Measurements from ENCODE around the gene PIPOX.

The PIPOX gene

DNA sequence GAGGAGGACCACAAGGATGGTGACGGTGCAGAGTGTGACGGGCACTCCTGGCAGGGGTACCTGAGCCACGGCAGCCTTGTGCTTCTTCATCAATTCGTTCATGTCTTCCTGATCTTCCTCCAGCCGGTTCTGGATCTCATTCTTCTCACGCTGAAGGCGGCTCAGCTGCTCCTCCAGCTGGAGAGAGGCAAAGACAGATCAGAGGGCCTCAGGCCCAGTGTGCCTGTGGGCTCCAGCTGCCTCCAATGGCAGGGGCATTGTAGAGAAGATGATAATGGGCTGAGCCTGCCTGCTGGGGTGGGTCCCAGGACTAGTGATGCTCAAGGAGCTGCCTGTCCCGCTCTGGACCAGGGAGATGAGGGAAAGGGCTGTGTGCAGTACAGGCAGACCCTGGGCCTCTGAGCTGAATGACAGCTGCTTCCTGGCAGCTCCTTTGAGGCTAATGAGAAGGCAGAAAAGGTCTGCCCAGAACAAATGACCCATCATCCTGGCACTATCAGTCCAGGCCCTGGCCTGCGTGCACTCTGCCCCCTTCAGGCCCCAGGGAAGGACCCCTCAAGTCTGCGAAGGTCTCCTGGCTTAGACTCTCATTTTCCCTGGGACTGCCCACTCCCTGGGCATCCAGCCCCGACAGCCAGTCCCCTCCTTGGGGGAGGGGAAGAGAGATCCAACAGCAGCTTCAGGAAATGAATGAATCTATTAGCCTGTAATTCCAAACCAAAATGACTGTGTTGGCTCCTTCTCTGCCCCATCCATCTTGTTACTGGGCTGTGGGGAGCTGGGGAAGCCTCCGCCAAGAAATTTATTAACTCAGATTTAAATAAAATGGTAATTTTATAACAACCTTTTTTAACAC lies 48.0 kb downstream of the PIPOX start:
- CTCF ChIA-PET = interaction anchor here (0.7 to 3.7 kb wide), 12 partner anchors 10 to 126 kb away, joined by 3 to 21 read pairs (median 4); no protein-coding TSS in a partner anchor
- DNase-seq = no peak
- Histone ChIP-seq H3K27me3 (replicated peaks in 2 of 5; ENCODE audit: control insufficient read depth in 4 of 5, insufficient read depth in 5 of 5, low read length in 4 of 5) (no peaks in the 10 kb centered on the region), H3K4me3 (ENCODE audit: control insufficient read depth in 1 of 7, extremely low read depth in 1 of 7, insufficient read depth in 4 of 7, low read depth in 2 of 7, low read length in 6 of 7) (no peak overlapping the region), H3K36me3 (ENCODE audit: control insufficient read depth in 4 of 4, insufficient read depth in 4 of 4, low read length in 3 of 4) (peaks cover 30 to 96% (median 81%) of the 10 kb centered on the region in 4 experiments), H3K9me3 (ENCODE audit: control extremely low read depth in 1 of 5, control insufficient read depth in 4 of 5, insufficient read depth in 2 of 5, low read depth in 1 of 5, low read length in 4 of 5) (no peaks in the 10 kb centered on the region), H3K4me1 (ENCODE audit: control extremely low read depth in 1 of 4, control insufficient read depth in 4 of 4, insufficient read depth in 4 of 4, low read length in 3 of 4) (no peaks in the 10 kb centered on the region), H3K27ac (ENCODE audit: insufficient read depth in 1 of 2, low read depth in 1 of 2, low read length in 2 of 2, poor library complexity in 1 of 2, severe bottlenecking in 2 of 2) (peak overlapping the region in 1 of 2 experiments; percentile 39)
- 100% methylated on average over 5 of the region's 12 CpGs for WGBS (ENCODE audit: insufficient coverage)
- POLR2A ChIA-PET = no interaction called here

GRCh38 chr17:29091606-29092289 lies 48.8 kb downstream of the PIPOX start:
- Histone ChIP-seq H3K9me3 (ENCODE audit: control extremely low read depth in 1 of 5, control insufficient read depth in 4 of 5, insufficient read depth in 2 of 5, low read depth in 1 of 5, low read length in 4 of 5) (no peaks in the 10 kb centered on the region), H3K4me3 (ENCODE audit: control insufficient read depth in 1 of 7, extremely low read depth in 1 of 7, insufficient read depth in 4 of 7, low read depth in 2 of 7, low read length in 6 of 7) (no peak overlapping the region), H3K27me3 (replicated peaks in 2 of 5; ENCODE audit: control insufficient read depth in 4 of 5, insufficient read depth in 5 of 5, low read length in 4 of 5) (no peaks in the 10 kb centered on the region), H3K27ac (ENCODE audit: insufficient read depth in 1 of 2, low read depth in 1 of 2, low read length in 2 of 2, poor library complexity in 1 of 2, severe bottlenecking in 2 of 2) (peak overlapping the region in 1 of 2 experiments; percentile 49), H3K36me3 (ENCODE audit: control insufficient read depth in 4 of 4, insufficient read depth in 4 of 4, low read length in 3 of 4) (peaks cover 30 to 96% (median 81%) of the 10 kb centered on the region in 4 experiments), H3K4me1 (ENCODE audit: control extremely low read depth in 1 of 4, control insufficient read depth in 4 of 4, insufficient read depth in 4 of 4, low read length in 3 of 4) (no peaks in the 10 kb centered on the region)
- 76% methylated on average over 9 of the region's 13 CpGs for WGBS (ENCODE audit: insufficient coverage)
- POLR2A ChIA-PET = no interaction called here
- peak in 2 of 3 donors; percentile 31 to 51 for DNase-seq
- CTCF ChIA-PET = interaction anchor here (1.1 to 3.7 kb wide), 9 partner anchors 10 to 127 kb away, joined by 3 to 21 read pairs (median 5); no protein-coding TSS in a partner anchor

GRCh38 chr17:29093090-29093871 lies 50.3 kb downstream of the PIPOX start:
- no peak for DNase-seq
- no peaks in the 10 kb centered on the region for H3K9me3 ChIP-seq (ENCODE audit: control extremely low read depth in 1 of 5, control insufficient read depth in 4 of 5, insufficient read depth in 2 of 5, low read depth in 1 of 5, low read length in 4 of 5)
- POLR2A ChIA-PET = interaction anchor here (0.5 kb wide), 1 partner anchor 52 kb away, joined by 3 read pairs; no protein-coding TSS in a partner anchor
- H3K36me3 ChIP-seq (ENCODE audit: control insufficient read depth in 4 of 4, insufficient read depth in 4 of 4, low read length in 3 of 4) = peaks cover 35 to 98% (median 90%) of the 10 kb centered on the region in 4 experiments
- 99% methylated on average over 16 of the region's 20 CpGs for whole genome bisulfite sequencing (ENCODE audit: insufficient coverage)
- no peaks in the 10 kb centered on the region for H3K27me3 ChIP-seq (replicated peaks in 2 of 5; ENCODE audit: control insufficient read depth in 4 of 5, insufficient read depth in 5 of 5, low read length in 4 of 5)
- no peaks in the 10 kb centered on the region for H3K4me1 ChIP-seq (ENCODE audit: control extremely low read depth in 1 of 4, control insufficient read depth in 4 of 4, insufficient read depth in 4 of 4, low read length in 3 of 4)
- no peak overlapping the region for H3K4me3 ChIP-seq (ENCODE audit: control insufficient read depth in 1 of 7, extremely low read depth in 1 of 7, insufficient read depth in 4 of 7, low read depth in 2 of 7, low read length in 6 of 7)
- CTCF ChIA-PET = interaction anchor here (1.1 to 3.7 kb wide), 9 partner anchors 9 to 128 kb away, joined by 3 to 21 read pairs (median 5); no protein-coding TSS in a partner anchor
- no peak overlapping the region for H3K27ac ChIP-seq (ENCODE audit: insufficient read depth in 1 of 2, low read depth in 1 of 2, low read length in 2 of 2, poor library complexity in 1 of 2, severe bottlenecking in 2 of 2)

DNA sequence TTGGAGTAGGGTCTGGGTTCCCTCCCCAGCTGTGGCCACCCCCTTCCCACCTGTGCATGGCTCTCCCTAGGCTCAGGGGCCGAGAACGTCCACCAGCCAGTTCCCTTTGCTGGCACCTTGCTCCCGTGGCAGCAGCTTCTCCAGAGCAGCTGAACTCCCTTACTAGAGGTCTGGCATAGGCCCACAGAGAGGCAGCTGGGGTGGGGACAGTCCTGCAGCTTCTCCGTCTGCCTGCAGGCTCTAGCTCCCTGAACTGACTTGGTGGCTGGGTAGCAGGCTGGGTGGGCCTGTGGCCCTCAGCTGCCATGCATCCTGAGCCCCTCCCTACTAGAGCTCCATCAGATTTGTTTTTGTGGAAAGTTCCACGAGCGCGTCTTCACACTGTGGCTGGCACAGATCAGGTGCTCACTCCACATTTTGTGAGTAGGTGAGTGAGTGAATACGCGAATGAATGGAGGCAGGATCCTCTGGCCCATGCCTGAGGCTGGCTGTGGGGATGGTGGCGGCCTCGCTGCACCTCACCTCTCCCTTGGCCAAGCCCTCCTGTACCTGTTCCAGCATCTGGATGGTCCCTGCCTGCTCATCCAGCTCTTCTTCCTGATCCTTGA lies 51.3 kb downstream of the PIPOX start:
- CTCF ChIA-PET = interaction anchor here (1.0 to 1.7 kb wide), 4 partner anchors 15 to 25 kb away, joined by 3 to 5 read pairs (median 4); no protein-coding TSS in a partner anchor
- Histone ChIP-seq H3K36me3 (ENCODE audit: control insufficient read depth in 4 of 4, insufficient read depth in 4 of 4, low read length in 3 of 4) (peaks cover 32 to 100% (median 95%) of the 10 kb centered on the region in 4 experiments), H3K27me3 (replicated peaks in 2 of 5; ENCODE audit: control insufficient read depth in 4 of 5, insufficient read depth in 5 of 5, low read length in 4 of 5) (no peaks in the 10 kb centered on the region), H3K4me3 (ENCODE audit: control insufficient read depth in 1 of 7, extremely low read depth in 1 of 7, insufficient read depth in 4 of 7, low read depth in 2 of 7, low read length in 6 of 7) (no peak overlapping the region), H3K4me1 (ENCODE audit: control extremely low read depth in 1 of 4, control insufficient read depth in 4 of 4, insufficient read depth in 4 of 4, low read length in 3 of 4) (no peaks in the 10 kb centered on the region), H3K9me3 (ENCODE audit: control extremely low read depth in 1 of 5, control insufficient read depth in 4 of 5, insufficient read depth in 2 of 5, low read depth in 1 of 5, low read length in 4 of 5) (no peaks in the 10 kb centered on the region), H3K27ac (ENCODE audit: insufficient read depth in 1 of 2, low read depth in 1 of 2, low read length in 2 of 2, poor library complexity in 1 of 2, severe bottlenecking in 2 of 2) (no peak overlapping the region)
- DNase-seq = no peak
- 93% methylated on average over 10 of the region's 11 CpGs for WGBS (ENCODE audit: insufficient coverage)
- POLR2A ChIA-PET = interaction anchor here (0.5 kb wide), 1 partner anchor 52 kb away, joined by 3 read pairs; no protein-coding TSS in a partner anchor

GRCh38 chr17:29095439-29095838 lies 52.5 kb downstream of the PIPOX start:
- no peak overlapping the region for H3K4me3 ChIP-seq (ENCODE audit: control insufficient read depth in 1 of 7, extremely low read depth in 1 of 7, insufficient read depth in 4 of 7, low read depth in 2 of 7, low read length in 6 of 7)
- no peaks in the 10 kb centered on the region for H3K9me3 ChIP-seq (ENCODE audit: control extremely low read depth in 1 of 5, control insufficient read depth in 4 of 5, insufficient read depth in 2 of 5, low read depth in 1 of 5, low read length in 4 of 5)
- no peaks in the 10 kb centered on the region for H3K4me1 ChIP-seq (ENCODE audit: control extremely low read depth in 1 of 4, control insufficient read depth in 4 of 4, insufficient read depth in 4 of 4, low read length in 3 of 4)
- ChIA-PET CTCF (interaction anchor here (0.8 to 1.3 kb wide), 4 partner anchors 14 to 130 kb away, joined by 3 read pairs; no protein-coding TSS in a partner anchor), POLR2A (no interaction called here)
- peaks cover 29 to 100% (median 95%) of the 10 kb centered on the region in 4 experiments for H3K36me3 ChIP-seq (ENCODE audit: control insufficient read depth in 4 of 4, insufficient read depth in 4 of 4, low read length in 3 of 4)
- H3K27ac ChIP-seq (ENCODE audit: insufficient read depth in 1 of 2, low read depth in 1 of 2, low read length in 2 of 2, poor library complexity in 1 of 2, severe bottlenecking in 2 of 2) = no peak overlapping the region
- WGBS (ENCODE audit: insufficient coverage) = 100% methylated on average over 4 of the region's 6 CpGs
- H3K27me3 ChIP-seq (replicated peaks in 2 of 5; ENCODE audit: control insufficient read depth in 4 of 5, insufficient read depth in 5 of 5, low read length in 4 of 5) = no peaks in the 10 kb centered on the region
- no peak for DNase-seq

DNA sequence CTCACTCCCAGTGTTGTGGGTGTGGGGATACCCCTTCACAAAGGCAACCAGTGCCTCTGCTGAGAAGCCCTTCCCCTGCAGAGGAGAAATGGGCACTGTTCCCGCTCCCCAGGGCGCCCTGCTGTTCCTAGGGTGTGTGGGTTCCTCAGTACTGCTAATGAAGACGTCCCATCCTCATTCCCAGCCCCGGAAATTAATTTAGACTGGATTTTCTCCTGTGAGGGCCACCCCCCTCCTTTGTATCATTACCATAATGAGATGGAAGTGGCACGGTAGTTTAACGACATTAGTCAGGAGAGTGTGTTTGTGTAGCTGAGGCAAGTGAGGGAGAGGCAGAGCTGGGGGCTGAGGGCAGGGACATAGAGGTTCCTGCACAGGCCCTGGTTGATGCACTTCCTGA lies 53.2 kb downstream of the PIPOX start:
- WGBS (ENCODE audit: insufficient coverage) = 100% methylated on average over 4 of the region's 6 CpGs

More for the DNA sequence above, 53.2 kb downstream of the PIPOX start:
- Histone ChIP-seq H3K9me3 (ENCODE audit: control extremely low read depth in 1 of 5, control insufficient read depth in 4 of 5, insufficient read depth in 2 of 5, low read depth in 1 of 5, low read length in 4 of 5) (no peaks in the 10 kb centered on the region), H3K4me3 (ENCODE audit: control insufficient read depth in 1 of 7, extremely low read depth in 1 of 7, insufficient read depth in 4 of 7, low read depth in 2 of 7, low read length in 6 of 7) (no peak overlapping the region), H3K4me1 (ENCODE audit: control extremely low read depth in 1 of 4, control insufficient read depth in 4 of 4, insufficient read depth in 4 of 4, low read length in 3 of 4) (no peaks in the 10 kb centered on the region), H3K27me3 (replicated peaks in 2 of 5; ENCODE audit: control insufficient read depth in 4 of 5, insufficient read depth in 5 of 5, low read length in 4 of 5) (no peaks in the 10 kb centered on the region), H3K36me3 (ENCODE audit: control insufficient read depth in 4 of 4, insufficient read depth in 4 of 4, low read length in 3 of 4) (peaks cover 29 to 98% (median 90%) of the 10 kb centered on the region in 4 experiments), H3K27ac (ENCODE audit: insufficient read depth in 1 of 2, low read depth in 1 of 2, low read length in 2 of 2, poor library complexity in 1 of 2, severe bottlenecking in 2 of 2) (no peak overlapping the region)
- POLR2A ChIA-PET = no interaction called here
- CTCF ChIA-PET = interaction anchor here (1.2 to 1.3 kb wide), 2 partner anchors 24 to 131 kb away, joined by 3 read pairs; no protein-coding TSS in a partner anchor
- no peak for DNase-seq

All from common myeloid progenitor, CD34-positive (primary cell).